HG02571 (cell line): ENCODE results near the gene PCSK2.

Experiments
- ATAC-seq: cut with Tn5 transposase; IDR thresholded peaks from one replicate; pipeline ENCODE4 v1.9.1; 2021; ENCODE audit warnings: mild to moderate bottlenecking, moderate library complexity; ENCODE audit not compliant: unreplicated experiment

Gene PCSK2

GRCh38 chr20:17503301-17504065 lies 276.6 kb downstream of the PCSK2 start:
- ATAC-seq: no peak

GRCh38 chr20:17504066-17504897 lies 277.4 kb downstream of the PCSK2 start:
- ATAC-seq: no peak

GRCh38 chr20:17504898-17505635 lies 278.2 kb downstream of the PCSK2 start:
- ATAC-seq: peak; percentile 51

GRCh38 chr20:17505636-17506517 lies 279.0 kb downstream of the PCSK2 start:
- ATAC-seq: no peak

GRCh38 chr20:17507032-17507431 lies 280.2 kb downstream of the PCSK2 start:
- ATAC-seq: no peak

GRCh38 chr20:17507531-17507930 lies 280.7 kb downstream of the PCSK2 start:
- no peak for ATAC-seq

- ATAC-seq: no peak
Observed at GRCh38 chr20:17508756-17509155, 281.9 kb downstream of the PCSK2 start.

- no peak for ATAC-seq
Observed at GRCh38 chr20:17510548-17510947, 283.7 kb downstream of the PCSK2 start.

GRCh38 chr20:17511401-17511800 lies 284.6 kb downstream of the PCSK2 start:
- no peak for ATAC-seq

GRCh38 chr20:17513939-17514338 lies 287.1 kb downstream of the PCSK2 start:
- ATAC-seq: no peak

GRCh38 chr20:17515053-17515452 lies 288.2 kb downstream of the PCSK2 start:
- ATAC-seq: no peak

- ATAC-seq: no peak
Observed at GRCh38 chr20:17518339-17519052, 291.7 kb downstream of the PCSK2 start.

GRCh38 chr20:17519606-17520285 lies 292.9 kb downstream of the PCSK2 start:
- no peak for ATAC-seq

GRCh38 chr20:17520583-17520982 lies 293.7 kb downstream of the PCSK2 start:
- no peak for ATAC-seq

GRCh38 chr20:17522528-17522927 lies 295.7 kb downstream of the PCSK2 start:
- ATAC-seq: no peak

- no peak for ATAC-seq
Observed at GRCh38 chr20:17523326-17523725, 296.5 kb downstream of the PCSK2 start.

GRCh38 chr20:17524560-17524959 lies 297.7 kb downstream of the PCSK2 start:
- ATAC-seq: no peak

- no peak for ATAC-seq
Observed at GRCh38 chr20:17525132-17525531, 298.3 kb downstream of the PCSK2 start.

GRCh38 chr20:17525650-17526049 lies 298.8 kb downstream of the PCSK2 start:
- ATAC-seq: no peak
